Activated CD4-positive, alpha-beta T cell treated with anti-CD3 and anti-CD28 coated beads, Interleukin-2, amount 50 U/mL, for 48 hours (primary cell): ENCODE measurements around the gene ZC3H14.
A peak's percentile ranks its signal among the peaks of the same experiment; 100 is the strongest.

Source experiments
- DNase-seq, 2 experiments: peaks; one replicate each; pipeline ENCODE4 v3.0.0-alpha.2; 2020

ZC3H14 gene

GRCh38 chr14:88611878-88612277 lies 49.0 kb downstream of the ZC3H14 start:
- no peak for DNase-seq

GRCh38 chr14:88612981-88613380 lies 50.1 kb downstream of the ZC3H14 start:
- DNase-seq, result no peak

DNA sequence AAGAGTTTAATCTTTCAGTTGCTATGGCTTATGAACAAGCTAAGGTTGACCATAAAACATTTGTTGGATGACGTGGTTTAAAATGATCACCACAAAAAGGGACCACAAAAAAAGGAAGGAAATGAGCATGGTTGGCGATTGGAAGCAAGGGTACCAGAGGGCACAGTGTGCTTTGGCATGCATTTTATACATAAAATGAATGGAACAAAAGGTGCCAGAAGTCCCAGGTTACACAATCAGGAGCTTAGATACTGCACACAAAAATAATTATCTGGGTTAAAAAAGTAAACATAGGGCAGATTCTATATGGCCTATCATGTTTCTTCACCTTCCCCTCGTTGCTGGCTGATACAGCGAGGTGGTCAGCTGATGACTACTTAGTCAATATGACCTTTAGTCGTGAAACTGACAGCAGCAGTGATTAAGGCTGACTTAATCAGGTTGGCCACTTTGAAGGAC lies 50.7 kb downstream of the ZC3H14 start:
- DNase-seq, result no peak

GRCh38 chr14:88614218-88614907 lies 51.5 kb downstream of the ZC3H14 start:
- DNase-seq, result no peak

- no peak for DNase-seq
Measured at GRCh38 chr14:88616697-88617096, 53.9 kb downstream of the ZC3H14 start.

DNA sequence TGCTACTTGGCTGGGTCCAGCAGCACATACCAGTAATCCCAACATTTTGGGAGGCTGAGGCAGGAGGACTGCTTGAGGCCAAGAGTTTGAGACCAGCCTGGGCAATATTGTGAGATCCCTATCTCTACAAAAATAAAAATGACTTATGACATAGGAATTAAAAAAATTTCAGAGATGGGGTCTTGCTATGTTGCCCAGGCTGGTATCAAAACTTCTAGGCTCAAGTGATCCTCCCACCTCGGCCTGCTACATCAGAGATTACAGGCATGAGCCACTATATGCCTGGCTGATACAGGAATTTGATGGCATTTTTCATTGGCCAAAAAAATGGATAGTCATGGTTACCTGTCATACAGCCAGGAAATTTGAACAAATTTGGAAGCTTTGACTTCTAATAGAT lies 54.6 kb downstream of the ZC3H14 start:
- no peak for DNase-seq

GRCh38 chr14:88618476-88618875 lies 55.6 kb downstream of the ZC3H14 start:
- DNase-seq, result no peak

DNA sequence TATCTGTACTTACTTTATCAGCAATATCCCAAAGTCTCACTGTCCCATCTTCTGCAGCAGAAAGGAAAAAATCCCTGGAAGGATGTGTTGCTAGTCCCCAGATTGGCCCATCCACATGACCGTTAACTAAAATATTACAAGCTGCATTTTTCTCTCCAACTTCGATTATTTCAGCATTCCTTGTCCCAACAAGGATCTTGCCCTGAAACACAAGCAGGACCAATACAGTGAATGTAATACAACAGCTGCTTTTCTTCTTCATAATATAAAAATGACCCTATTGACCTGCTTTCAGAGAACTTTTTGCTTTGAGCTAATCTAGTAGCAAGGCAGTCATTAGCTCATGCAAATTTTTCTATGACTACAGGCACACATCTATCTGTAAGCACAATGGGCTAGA lies 58.3 kb downstream of the ZC3H14 start:
- DNase-seq, result no peak

- no peak for DNase-seq
Measured at GRCh38 chr14:88625671-88626070, 62.8 kb downstream of the ZC3H14 start.

DNA sequence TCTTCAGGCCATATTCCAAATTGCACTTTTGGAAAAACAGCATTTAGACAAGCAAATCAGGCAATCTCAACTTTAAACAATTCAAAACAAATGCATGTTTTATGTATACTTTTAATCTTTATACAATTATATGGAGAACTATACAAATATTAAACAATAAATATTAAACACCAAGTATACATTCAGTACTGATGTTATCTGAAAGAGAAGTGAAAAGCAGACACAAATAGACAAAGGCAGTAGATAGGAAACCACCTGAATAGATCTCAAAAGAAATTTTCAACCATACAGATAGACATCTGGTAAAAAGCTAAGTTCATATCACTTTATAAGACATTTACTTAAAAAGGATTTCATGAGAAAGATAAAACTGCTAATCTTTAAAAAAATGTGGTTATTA lies 65.2 kb downstream of the ZC3H14 start:
- no peak for DNase-seq

GRCh38 chr14:88628462-88628861 lies 65.6 kb downstream of the ZC3H14 start:
- DNase-seq, result no peak

DNA sequence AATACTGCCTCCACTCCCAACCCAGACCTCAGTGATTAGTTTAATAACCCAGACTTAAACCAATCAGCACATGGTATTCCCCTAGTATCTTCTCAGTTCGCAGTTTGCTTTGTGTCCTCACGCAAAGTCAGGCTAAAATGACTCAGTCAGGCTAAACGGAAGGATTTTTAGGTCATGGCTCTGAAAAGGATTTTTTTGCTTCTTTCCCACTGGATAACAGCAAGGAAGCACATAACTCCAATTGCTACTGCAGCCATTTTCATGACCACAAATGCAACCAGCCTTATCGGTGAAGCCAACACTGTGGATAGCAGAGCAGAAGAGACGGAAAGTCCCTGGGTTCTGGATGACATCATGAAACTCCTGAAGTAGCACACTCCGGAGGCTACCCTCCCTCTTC lies 67.7 kb downstream of the ZC3H14 start:
- DNase-seq, result no peak

- no peak for DNase-seq
Measured at GRCh38 chr14:88631091-88631490, 68.3 kb downstream of the ZC3H14 start.

- DNase-seq, result no peak
Measured at GRCh38 chr14:88632512-88632911, 69.7 kb downstream of the ZC3H14 start.

GRCh38 chr14:88639221-88639620 lies 76.4 kb downstream of the ZC3H14 start:
- DNase-seq, result no peak

DNA sequence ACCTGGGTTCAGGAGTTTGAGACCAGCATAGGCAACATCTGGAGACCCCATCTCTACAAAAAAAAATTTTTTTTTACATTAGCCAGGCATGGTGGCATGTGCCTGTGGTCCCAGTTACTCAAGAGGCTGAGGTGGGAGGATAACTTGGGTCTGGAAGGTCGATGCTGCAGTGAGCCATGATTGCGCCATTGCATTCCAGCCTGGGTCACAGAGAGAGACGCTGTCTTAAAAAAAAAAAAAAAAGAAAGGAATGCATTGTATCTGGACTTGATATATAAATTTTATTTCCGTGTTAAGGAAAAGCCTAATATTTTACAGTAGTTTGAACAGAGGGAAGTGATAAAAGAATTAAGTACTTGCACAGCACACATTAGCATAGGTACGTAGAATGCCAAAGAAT lies 97.2 kb downstream of the ZC3H14 start:
- DNase-seq, result no peak

- DNase-seq, result peak; percentile 21 to 43
Measured at GRCh38 chr14:88667555-88668273, 104.9 kb downstream of the ZC3H14 start.

DNA sequence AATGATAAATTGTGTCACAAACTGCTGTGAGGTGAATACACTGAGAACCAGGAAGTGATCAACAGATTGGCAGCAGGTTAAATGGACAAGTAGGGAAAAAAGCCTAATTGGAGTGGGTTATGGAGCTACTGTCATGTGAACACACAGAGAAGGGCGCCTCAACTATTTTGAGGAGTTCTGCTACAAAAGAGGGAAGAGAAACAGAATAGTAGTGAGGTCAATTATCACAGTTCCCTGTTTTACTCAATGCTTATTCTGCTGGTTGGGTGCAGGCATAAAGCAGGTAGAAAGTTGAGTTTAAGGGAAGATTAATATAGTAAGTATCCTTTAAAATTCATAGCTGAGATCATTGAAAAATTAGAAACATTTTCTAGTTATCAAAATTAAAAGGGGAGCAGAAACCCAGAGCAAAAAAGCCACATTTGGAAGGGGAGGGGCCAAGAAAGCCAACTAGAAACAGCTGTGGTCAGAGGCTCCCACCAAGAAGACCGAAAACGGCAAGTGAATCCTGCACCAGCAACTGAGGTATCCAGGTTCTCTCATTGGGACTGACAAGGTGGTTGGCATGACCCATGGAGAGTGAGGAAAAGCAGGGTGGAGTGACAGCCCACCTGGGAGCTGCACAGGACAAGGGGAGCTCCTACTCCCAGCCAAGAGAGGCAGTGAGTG lies 105.7 kb downstream of the ZC3H14 start:
- DNase-seq, result no peak

DNA sequence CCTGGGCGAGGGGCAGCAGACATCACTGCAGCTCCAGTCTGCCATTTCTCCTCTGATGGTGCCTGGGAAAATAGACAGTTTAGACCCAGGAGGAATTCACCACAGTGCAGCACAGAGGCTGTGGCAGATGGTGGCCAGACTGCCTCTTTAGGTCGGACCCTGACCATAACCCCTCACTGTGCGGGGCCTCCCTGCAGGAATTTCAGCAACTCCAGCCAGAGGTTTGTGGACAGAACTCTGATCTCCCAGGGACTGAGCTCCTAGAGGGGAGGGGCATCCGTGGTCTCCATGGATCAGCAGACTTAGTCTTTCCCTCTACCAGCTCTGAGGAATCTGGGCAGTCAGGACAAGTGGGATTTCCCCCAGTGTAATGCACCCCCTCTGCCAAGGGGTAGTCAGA lies 106.5 kb downstream of the ZC3H14 start:
- DNase-seq, result no peak
